ENCODE measurements around the gene CUX1. TPM values are rescaled to one million over a fixed set of nuclear protein-coding genes. Genes with fewer than 3 reads are reported as not detected.

CUX1 gene
- total RNA-seq, 3 donors from 2014 or later, result 85.2 to 167 (median 120) TPM

GRCh38 chr7:101815826-101816594, 1.4 kb upstream of the CUX1 start:
- ATAC-seq (peak; percentile 78), DNase-seq (peak; percentile 77 to 83 (median 80))
- TF ChIP-seq CTCF (IDR thresholded peaks at IDR 0.05), result no peak
- peaks cover 5% of the 10 kb centered on the region for H3K4me1 ChIP-seq (ENCODE audit: low read depth)
- no peaks in the 10 kb centered on the region for H3K36me3 ChIP-seq (ENCODE audit: low read depth)
- intact Hi-C loops (cut with DNase I, micrococcal nuclease), result loop anchor here (10.0 kb wide), 3 partner anchors 121 to 309 kb away; no protein-coding TSS in a partner anchor
- H3K9me3 ChIP-seq, result no peaks in the 10 kb centered on the region
- peak overlapping the region; percentile 54 for H3K4me3 ChIP-seq

GRCh38 chr7:101816595-101817470, 593 bp upstream of the CUX1 start:
- peak; percentile 41 for ATAC-seq
- no peaks in the 10 kb centered on the region for H3K36me3 ChIP-seq (ENCODE audit: low read depth)
- intact Hi-C loops (cut with DNase I, micrococcal nuclease), result loop anchor here (10.0 kb wide), 3 partner anchors 122 to 308 kb away; no protein-coding TSS in a partner anchor
- peak overlapping the region; percentile 40 for H3K4me3 ChIP-seq
- no peaks in the 10 kb centered on the region for H3K9me3 ChIP-seq
- no peak for TF ChIP-seq CTCF (IDR thresholded peaks at IDR 0.05)
- peaks cover 5% of the 10 kb centered on the region for H3K4me1 ChIP-seq (ENCODE audit: low read depth)
- DNase-seq, result peak; percentile 59 to 74 (median 67)

- ATAC-seq (no peak), DNase-seq (no peak)
- peaks cover 4% of the 10 kb centered on the region for H3K4me1 ChIP-seq (ENCODE audit: low read depth)
- H3K4me3 ChIP-seq, result no peak overlapping the region
- no peaks in the 10 kb centered on the region for H3K36me3 ChIP-seq (ENCODE audit: low read depth)
- intact Hi-C loops (cut with DNase I, micrococcal nuclease), result loop anchor here (10.0 kb wide), 3 partner anchors 124 to 306 kb away; no protein-coding TSS in a partner anchor
- TF ChIP-seq CTCF (IDR thresholded peaks at IDR 0.05), result no peak
- H3K9me3 ChIP-seq, result no peaks in the 10 kb centered on the region
Observed at GRCh38 chr7:101818287-101819071, 1.1 kb downstream of the CUX1 start.

- ATAC-seq, result no peak
- H3K4me1 ChIP-seq (ENCODE audit: low read depth), result no peaks in the 10 kb centered on the region
- no peaks in the 10 kb centered on the region for H3K36me3 ChIP-seq (ENCODE audit: low read depth)
- no peak for DNase-seq
- no peak overlapping the region for H3K4me3 ChIP-seq
- intact Hi-C loops (cut with DNase I, micrococcal nuclease), result loop anchor here (10.0 kb wide), 3 partner anchors 124 to 306 kb away; no protein-coding TSS in a partner anchor
- H3K9me3 ChIP-seq, result no peaks in the 10 kb centered on the region
- no peak for TF ChIP-seq CTCF (IDR thresholded peaks at IDR 0.05)
Observed at GRCh38 chr7:101819183-101819582, 1.8 kb downstream of the CUX1 start.

GRCh38 chr7:101819913-101820522, 2.6 kb downstream of the CUX1 start:
- Histone ChIP-seq H3K4me1 (ENCODE audit: low read depth) (no peaks in the 10 kb centered on the region), H3K4me3 (no peak overlapping the region), H3K36me3 (ENCODE audit: low read depth) (no peaks in the 10 kb centered on the region), H3K9me3 (no peaks in the 10 kb centered on the region)
- ATAC-seq (no peak), DNase-seq (no peak)
- intact Hi-C loops (cut with DNase I, micrococcal nuclease), result loop anchor here (10.0 kb wide), 3 partner anchors 125 to 305 kb away; no protein-coding TSS in a partner anchor
- TF ChIP-seq CTCF (IDR thresholded peaks at IDR 0.05), result no peak

All from mucosa of descending colon (tissue), 3 donors.